SH-SY5Y (cell line): ENCODE measurements around the gene TMCO4.

Experiments used
- GATA2 ChIP-seq: IDR thresholded peaks from 2 replicates; pipeline ENCODE4 v1.6.1; 2011; ENCODE audit warnings: mild to moderate bottlenecking, low read depth, low read length
- GATA3 ChIP-seq: IDR thresholded peaks from 2 replicates; pipeline ENCODE4 v1.6.1; 2011; ENCODE audit warnings: low read depth, mild to moderate bottlenecking, low read length, moderate library complexity

DNA sequence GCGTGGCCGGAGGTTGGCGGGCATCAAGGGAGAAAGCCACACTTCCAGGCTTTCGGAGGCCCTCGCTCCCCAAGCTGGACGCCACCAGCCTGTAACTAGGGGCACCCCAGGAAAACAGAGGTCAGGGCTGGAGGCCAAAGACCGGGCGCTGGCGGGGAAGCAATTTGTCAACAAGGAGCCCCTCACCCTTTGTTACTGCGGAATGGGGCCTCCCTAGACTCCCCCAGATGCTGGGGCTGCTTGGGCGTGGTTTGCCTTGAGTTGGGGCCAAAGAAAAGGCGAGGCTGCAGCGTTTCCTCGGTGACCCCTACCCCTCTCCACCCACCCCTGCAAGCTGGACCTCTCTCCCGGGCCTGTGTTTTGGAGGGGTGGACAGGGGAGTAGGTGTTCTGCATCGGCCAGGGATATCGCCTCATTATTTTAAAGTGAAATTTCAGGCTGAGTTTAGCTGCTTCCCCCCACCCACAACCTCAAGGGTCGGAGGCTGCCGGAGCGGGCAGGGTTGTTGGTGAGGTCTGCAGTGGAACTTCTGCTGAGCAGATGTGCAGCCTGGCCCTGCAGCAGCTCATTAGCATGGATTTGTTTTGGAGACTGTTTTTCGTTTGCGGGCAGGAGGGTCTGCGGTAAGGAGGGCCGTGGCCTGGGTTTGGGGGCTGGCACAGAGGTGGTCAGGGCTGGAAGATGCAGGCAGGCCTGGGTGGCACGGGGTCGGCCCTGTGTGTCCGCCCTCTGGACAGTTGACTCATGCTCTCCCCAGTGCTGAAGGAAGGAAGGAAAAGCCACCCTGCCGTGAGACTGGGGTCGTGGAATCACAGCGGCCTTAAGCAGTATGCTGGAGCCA, 154.1 kb downstream of the TMCO4 start:
- TF ChIP-seq GATA3 (no peak), GATA2 (no peak)
